Activated T-helper 9 cell treated with anti-CD3 and anti-CD28 coated beads, Interleukin-2, amount 50 U/mL, for 16 hours (primary cell): Measurements from ENCODE around the gene NT5DC2.

Experiments
- DNase-seq: peaks from one replicate; pipeline ENCODE4 v3.0.0-alpha.2; 2020; ENCODE audit warnings: low read depth

Gene NT5DC2

DNA sequence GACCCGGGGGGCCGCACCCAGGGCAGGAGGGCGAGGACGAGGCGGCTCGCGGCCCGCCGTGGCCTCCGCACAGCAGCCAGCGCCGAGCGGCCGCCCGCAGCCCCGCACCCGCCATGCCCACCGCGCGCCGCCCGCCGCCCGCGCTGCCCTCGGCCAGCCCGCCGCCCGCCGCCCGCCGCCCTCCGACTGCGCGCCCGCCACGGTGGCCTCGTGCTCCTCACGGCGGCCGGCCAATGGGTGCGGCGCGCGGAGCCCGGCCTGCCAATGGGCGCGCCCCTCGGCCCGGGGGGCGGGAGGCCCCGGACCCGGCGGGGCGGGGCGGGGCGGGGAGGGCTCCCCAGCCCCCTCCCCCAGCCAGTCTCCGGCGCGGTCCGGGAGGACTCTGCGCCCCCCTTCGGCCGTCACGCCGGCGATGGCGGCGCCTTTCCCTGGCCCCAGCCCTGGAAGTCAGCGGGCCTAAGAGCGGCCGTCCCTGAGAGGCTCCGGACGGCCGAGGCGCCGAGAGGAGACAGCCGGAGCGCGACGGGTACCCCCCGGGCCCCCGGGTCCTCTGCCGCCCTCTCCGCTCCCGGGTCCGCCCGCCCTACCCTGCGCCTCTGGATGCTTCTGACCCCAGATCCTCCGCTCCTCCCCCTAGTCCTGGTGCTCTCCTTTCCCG, at the start of gene NT5DC2:
TSS of gene NT5DC2 (minus strand) at position 235 of the 658 bp plus-strand sequence. CDS start at position 115, 120 bp downstream.
- DNase-seq = peak; percentile 62

DNA sequence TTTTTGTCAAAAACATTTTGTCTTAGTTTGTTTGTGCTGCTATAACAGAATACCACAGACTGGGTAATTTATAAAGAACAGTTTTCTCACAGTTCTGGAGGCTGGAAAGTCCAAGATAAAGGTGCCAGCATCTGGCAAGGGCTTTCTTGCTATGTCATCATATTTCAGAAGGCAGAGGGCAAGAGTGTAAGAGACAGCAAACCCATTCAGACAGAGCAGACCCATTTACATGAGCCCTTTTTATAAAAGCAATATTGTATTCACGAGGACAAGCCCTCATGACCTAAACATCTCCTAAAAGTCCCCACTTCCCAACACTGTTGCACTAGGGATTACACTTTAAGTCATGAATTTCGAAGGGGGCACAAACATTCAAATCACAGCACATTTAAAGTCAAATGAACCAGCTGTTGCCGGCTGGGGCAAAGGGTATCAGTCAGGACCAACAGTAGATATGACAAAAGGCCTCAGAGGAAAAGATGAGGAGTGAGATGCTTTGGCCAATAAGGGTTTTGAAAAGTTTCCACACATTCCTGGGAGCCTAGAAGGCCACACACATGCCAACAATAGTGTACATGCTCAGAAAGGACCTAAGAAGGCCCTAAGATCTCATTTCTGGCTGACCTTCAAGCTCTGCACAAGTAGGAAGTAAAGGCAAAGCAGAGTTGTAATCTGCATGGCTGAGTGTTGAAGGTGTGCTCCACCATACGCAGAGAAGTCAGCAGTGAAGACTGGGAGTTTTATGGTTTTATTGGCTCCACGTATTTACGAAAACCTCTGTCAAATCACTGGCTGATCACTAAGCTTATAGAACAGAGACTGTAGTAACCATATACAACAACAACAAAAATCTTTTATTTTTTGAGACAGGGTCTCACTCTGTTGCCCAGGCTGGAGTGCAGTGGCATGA, 40.7 kb upstream of the NT5DC2 start:
- no peak for DNase-seq

DNA sequence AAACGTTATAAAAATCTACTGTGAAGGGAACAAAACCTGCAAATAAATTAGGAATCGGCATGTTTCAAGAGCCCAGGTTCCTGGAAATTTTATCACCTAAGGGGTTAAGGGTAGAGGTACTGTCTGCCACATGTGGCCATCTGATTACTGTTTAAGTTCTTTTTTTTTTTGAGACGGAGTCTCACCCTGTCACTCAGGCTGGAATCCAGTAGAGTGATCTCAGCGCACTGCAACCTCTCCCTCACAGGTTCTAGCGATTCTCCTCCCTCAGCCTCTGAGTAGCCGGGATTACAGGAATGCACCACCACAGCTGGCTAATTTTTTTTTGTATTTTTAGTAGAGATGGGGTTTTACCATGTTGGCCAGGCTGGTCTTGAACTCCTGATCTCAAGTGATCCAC, 38.6 kb upstream of the NT5DC2 start:
- no peak for DNase-seq

DNA sequence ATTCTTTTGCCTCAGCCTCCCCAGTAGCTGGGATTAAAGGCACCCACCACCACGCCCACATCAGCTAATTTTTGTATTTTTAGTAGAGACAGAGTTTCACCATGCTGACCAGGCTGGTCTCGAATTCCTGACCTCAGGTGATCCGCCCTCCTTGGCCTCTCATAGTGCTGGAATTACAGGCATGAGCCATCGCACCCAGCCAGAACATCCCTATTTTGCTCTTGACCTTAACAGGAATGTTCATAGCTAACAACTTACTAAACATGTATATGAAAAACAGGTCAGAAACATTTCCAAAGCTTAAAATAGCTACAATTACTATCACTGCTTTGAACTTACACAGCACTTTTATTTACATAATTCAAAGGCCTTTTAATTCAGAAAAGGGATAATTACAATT, 36.4 kb upstream of the NT5DC2 start:
- DNase-seq = no peak

DNA sequence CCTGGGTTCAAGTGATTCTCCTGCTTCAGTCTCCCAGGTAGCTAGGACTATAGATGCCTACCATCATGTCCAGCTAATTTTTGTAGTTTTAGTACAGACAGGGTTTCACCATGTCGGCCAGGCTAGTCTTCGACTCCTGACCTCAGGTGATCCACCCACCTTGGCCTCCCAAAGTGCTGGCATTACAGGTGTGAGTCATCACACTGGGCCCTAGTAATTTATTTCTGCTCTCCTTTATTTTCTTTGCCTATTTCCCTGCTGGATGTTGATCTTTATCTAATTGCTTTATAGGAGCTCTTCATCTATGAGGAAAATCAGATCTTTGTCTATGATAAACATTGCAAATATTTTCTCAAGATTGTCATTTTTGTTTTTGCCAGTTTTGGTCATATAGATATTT, 34.4 kb upstream of the NT5DC2 start:
- no peak for DNase-seq

DNA sequence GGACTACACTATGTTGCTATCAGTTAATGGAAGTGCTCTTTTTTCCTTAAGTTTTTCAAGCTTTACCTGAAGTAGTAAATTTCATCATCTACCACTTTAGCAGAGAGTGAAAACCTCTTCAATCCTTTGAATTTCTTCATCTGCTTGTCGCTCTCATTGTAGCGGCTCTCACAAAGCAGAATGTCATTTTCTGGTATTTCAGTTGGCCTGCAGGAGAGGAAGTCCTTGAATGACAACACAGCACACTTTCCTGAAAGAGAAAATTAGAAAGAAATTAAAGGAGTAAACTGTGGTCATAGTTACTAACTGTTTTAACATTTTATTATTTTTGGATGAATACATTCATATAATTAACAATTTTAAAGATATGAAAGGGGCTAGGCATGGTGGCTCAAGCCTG, 30.3 kb upstream of the NT5DC2 start:
- no peak for DNase-seq

DNA sequence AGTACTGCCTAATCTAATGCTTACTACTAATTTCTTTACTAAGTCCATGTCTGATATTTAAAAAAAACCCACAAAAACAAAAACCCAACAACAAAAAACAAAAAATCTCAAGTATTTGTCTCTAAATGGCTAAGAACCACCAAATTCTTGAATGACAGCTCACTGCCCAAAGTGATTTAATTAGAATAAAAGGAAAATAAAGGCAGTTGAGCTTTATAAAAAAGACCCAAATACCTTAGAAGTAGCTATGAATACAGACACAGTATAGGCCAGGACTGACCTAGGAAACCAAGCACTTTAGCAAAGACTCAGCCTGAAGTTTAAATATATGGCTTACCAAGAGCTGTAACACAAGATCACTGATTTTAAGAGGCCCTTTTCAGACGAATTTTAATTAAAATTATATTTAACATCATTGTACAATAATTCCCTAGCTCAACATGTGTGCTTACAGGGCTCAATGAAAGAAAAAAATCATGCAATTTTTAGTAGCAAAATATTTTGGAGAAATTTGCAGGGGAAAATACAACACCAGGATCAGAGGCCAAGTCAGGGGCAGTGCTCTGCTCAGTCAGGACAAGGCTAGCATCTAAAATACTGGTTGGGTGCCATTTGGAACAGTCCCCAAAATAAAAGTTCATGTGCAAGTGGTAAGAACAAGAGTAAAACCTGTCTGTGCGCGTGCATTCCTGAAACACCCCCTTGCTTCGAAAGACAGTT, 27.5 kb upstream of the NT5DC2 start:
- DNase-seq = no peak

DNA sequence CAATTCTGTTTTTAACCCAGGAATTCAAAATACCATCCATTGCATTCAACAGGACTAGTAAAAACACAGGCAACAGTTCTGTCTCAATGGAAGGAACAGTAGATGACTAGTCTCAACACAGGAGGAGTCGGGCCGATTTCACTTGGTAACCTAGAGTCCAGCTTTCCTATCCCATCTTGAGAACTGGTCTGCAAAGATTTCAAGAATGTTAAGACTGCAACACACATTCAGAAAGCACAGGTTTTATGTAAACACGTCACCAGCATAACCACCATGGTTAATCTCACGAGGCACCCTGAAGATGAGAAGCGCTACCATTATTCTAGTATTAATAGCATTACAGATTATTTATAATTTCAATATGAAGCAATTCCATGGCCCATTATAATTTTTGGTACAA, 24.8 kb upstream of the NT5DC2 start:
- no peak for DNase-seq

DNA sequence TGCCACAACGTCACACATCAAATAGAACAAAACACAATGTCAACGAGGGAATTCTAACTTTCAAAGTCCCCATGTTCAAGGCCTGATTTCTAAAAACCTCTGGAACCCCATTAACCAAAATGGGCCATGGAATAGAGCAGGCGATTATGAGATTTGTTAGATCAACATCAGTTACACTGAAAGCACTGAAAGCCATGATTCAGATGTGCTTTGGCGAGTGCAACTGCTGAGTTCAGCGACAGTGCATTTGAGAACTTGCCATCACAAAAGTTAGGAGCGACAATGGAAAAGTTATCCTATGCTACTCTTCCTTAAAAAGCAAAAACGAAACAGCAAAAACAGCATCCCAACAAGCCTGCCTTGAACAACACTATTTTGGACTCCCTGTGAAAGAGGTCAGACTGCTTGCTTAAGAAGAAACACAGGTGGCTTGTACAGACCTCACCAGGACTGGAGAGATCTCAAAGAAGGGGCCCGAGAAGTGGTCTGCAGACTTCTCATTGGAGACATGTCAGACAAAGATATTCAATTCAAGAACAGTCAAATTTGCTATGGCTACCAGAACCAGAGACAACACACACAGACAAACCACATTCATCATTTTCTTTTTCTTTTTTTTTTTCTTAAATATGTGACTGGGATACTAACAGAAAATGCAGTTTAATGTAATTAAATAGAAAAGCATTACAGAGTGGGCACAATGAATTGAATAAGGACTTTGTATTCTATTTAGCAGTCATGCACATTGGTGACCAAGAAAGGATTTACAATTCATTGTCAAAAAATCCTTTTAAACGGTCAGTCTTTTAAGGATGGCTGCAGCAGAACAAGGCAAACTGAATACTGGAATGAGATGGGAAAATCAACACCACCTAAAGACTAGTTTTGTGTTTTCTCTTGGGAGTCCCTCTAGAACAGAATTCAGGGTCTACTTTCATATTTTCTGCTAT, 23.6 kb upstream of the NT5DC2 start:
- DNase-seq = no peak

DNA sequence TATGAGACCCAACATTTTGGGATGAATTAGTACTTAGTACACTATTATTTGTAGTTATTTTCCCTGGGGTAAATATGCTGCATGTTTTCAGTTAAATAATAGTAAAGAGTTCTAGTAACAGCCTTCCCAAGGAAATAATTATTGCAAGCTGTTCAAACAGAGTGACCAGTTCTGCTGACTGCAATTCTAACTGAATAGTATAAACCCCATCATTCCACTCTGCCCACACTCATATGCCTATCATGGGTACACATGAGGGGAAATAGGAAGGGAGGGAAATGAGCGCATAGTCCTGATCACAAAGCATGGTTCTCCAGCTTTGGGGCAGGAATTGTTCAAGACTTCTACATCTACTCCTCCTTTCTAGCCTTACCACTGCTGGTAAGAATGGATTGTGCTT, 21.4 kb upstream of the NT5DC2 start:
- DNase-seq = no peak

DNA sequence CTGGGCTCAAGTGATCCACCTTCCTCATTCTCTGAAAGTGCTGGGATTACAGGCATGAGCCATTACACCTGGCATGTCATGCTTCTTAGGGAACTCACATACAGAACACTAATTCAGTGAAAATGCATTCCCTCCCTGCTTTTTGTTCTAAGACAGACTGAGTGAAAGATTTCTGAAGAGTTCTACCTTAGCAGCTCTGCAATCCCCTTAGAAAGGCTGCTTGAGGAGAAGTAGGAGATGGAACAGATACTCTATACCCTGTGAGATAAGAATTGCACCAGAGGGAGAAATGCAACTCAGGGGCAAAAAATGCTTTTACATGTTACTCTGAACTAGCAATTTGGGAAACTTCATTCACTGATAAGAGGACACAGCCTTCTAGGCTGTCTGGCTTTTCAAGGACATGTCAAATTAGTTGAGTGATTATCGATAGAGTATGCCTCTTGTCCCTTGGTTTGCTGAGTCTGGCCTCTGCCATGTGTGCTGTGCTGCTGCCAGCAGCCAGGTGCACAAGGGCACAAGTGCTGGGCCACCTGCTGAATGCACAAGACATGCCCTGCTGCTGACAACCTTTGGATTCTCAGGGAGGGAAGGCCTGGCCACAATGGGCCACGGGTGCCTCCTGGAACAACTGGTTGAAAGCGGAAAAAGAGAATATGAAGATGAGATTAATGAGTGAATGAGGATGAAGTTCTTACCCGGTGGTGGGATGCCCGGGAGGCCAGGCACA, 20.5 kb upstream of the NT5DC2 start:
- no peak for DNase-seq

DNA sequence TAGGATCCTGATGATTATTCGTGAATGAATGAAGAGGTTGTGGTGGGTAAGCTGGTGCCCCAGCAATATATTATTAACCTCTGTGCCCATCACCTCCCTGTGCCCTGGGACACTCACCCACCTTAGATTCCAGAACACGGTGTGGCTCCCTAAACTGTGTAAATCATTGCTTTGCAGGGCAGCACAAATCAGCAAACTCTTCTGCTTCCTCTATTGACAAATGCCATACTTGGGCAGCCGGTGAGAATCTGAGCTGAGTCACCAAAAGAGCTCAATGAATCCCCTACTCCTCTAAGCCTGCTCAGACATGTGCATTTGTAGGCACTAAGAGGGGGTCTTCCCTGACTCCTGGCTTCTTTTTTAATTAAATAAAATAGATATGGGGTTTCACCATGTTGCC, 18.4 kb upstream of the NT5DC2 start:
- no peak for DNase-seq

DNA sequence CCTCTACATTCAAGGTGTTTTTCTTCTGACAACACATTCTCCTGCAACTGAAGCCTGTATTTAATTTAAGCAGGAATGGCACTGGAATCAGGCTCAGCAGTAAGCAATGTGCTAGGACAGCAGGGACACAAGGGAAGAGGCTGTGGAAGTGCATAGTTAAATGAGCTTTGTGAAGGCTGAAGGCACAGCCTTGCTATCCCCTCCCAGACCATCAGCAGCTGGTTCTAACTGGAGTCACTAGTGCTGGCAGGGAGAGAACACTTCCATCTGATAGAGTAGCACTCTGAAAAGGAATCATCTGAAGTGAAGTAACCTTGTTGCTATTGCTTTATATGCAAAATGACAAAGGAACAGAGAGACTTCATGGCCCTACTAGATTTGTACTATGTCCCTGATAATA, 17.5 kb upstream of the NT5DC2 start:
- no peak for DNase-seq

DNA sequence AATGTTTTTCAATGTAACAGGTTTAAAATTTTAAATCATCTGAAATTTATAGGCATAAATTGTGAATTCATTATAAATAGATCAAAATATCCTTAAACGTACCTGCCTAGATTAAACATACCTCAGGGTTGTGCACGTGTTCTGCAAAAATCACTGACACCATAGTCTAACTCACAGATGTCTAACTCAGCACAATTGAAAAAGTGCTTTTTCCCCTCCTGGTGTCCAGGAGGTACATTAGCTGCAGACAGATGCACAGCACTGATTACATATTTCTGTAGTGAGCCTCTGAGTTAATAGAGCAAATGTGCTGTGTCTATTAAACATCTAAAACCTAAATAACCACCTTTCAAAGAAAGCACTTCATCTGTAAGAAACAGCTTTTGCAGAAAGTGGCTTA, 13.5 kb upstream of the NT5DC2 start:
- no peak for DNase-seq

DNA sequence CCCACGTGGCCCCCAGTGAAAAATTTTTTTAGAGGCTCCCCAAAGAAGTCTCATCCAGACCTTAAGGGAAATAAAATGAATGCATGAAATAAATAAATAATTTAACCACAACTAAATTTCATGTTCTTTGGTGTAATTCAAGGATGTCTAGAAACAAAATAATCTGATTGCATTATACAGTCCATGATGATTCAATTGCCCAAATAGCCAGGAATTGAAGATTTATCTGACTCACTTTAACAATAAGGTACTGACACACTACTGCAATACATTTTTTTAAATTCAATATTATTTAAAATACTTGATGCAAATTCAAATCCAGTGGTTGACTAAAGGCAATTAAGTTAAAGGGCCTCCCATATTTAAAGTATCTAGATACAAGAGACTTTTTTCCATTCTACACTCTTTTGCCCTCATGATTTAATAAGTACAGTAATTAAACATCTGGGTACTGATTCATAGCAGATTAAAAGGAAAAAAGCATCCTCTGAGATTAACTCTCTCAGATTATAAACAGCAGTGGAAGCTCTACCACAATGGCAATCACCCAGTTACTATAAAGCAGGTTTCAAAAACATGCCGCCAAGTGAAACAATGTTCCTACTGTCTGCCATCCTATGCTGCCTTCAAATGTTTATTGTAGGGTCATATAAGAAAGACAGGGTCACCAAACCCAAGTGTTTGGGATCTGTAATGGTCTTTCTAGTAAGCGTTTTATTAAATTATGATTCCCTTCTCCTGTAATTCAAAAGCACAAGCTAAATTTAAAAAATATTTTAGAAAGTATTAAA, 12.6 kb upstream of the NT5DC2 start:
- DNase-seq = no peak

DNA sequence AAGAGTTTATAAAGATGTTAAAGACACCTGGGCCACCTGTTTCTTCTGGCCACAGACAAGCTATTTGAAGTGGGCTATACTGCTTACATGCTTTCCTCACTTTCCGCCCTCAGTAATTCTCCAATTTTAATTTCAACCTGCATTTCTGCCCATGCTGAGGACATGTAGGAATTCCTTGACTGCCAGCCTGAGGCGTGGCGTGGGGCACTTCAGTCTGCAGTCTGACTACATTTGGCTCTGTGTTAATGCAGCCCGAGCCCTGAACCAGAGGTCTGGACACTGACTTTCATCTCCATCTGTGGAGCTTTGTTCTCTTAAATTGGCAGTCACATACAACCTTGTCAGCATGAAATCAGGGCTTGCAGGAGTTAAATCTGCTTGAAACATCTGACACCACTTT, 11.3 kb upstream of the NT5DC2 start:
- no peak for DNase-seq

DNA sequence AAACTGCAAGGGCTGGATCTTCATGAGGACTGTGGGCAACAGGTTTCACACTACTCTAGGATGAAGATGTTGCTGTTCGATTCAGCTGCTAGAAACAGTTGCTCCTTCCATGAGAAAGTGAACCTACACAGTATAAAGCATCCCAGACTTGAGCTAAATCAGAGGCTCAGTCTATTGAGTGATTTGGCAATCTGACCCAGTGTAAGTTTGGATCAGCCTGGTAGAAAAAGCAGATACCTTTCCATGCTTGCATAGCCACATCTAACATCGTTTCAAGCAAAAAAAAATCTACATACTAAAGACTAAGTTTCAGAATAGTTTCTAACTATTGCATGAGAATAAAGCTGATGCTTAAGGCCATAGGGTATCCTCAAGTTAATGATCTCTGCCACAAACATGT, 7.4 kb upstream of the NT5DC2 start:
- no peak for DNase-seq

DNA sequence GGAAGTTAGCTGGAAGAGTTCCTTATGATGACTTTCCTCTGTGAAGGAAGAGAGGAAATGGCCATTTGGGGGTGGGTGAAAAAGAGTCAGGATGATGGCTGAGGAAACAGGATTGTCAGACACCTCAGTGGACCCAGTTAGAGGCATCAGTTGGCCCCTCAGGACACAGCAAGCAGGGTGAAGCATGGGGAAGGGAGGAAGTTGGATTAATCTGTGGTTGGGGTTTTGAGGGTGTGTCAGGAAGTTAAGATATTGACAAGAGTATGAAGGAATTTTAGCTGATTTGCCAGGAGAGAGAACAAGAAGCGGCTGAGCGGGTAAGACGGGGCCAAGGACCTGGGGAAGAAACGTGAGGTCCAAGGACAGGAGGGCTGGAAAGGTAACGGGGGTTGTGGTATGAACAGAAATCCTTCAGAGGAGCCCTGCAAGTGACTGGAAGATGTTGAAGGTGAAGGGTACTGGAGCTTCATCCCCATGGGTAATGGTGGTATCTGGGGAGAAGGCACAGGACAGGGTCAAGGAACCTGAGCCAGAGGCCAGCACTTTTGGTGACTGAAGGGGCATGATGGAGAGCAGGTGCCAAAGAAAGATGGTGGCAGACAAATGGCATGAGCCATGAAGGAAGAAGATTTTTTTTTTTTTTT, 5.5 kb upstream of the NT5DC2 start:
- DNase-seq = no peak

DNA sequence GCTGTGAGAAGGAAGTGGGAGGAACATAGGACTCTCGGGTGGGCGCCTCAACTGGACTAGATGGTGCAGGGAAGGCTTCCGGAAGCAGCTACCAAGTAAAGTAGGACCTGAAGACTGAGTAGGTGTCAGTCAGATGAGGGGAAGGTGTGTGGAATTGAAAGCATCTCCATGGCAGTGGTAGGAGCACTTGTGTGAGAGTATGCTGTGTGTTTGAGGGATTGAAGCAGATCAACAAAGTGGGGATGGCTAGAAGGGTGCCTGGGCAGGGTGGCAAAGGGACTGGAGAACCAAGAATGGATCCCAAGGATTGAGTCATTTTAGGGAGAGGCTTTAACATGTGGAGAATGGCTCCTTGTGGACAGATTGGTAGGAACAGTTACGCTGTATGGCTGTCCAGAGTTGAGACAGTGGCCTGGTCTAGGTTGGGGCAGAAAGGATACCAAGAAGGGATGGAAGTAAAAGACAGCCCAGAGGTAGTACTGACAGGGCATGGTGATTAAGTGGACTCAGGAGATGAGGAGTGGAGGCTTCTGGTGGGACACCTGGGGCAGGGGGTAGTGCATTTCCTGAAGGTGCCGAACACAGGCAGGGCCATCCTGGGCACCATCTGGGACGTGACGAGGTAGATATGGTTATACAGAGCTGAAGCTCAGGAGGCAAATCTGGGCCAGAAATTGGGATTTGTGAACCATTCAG, 4.2 kb upstream of the NT5DC2 start:
- no peak for DNase-seq
